Measurements from ENCODE around the gene PTK7. TPM values are rescaled to one million over a fixed set of nuclear protein-coding genes. Genes with fewer than 3 reads are reported as not detected.

Gene PTK7
- total and polyA plus RNA-seq, 5 donors = 4.1 to 9.4 (median 8.2) TPM

- Histone ChIP-seq H3K27me3 (ENCODE audit: control insufficient read depth, insufficient read depth) (no peaks in the 10 kb centered on the region), H3K4me3 (ENCODE audit: low read length) (no peak overlapping the region), H3K4me1 (ENCODE audit: control insufficient read depth, insufficient read depth, low read length) (peaks cover 6% of the 10 kb centered on the region), H3K9me3 (ENCODE audit: control insufficient read depth, low read length) (no peaks in the 10 kb centered on the region), H3K27ac (ENCODE audit: low read length) (peak overlapping the region; percentile 39)
- DNase-seq (peak; percentile 86 to 87 (median 87)), ATAC-seq (peak; percentile 70 to 76)
- intact Hi-C loops (cut with DNase I) = no loop called here
- WGBS = 41% methylated on average over 9 of the region's 9 CpGs
These were observed 45.1 kb downstream of the PTK7 start for GRCh38 chr6:43120944-43121913.

GRCh38 chr6:43122146-43122545 is 46.0 kb downstream of the PTK7 start:
- H3K4me3 ChIP-seq (ENCODE audit: low read length) = no peak overlapping the region
- DNase-seq = no peak
- WGBS = 82% methylated on average over 2 of the region's 2 CpGs
- ATAC-seq = no peak
- intact Hi-C loops (cut with DNase I) = no loop called here
- no peak overlapping the region for H3K27ac ChIP-seq (ENCODE audit: low read length)
- no peaks in the 10 kb centered on the region for H3K27me3 ChIP-seq (ENCODE audit: control insufficient read depth, insufficient read depth)
- H3K4me1 ChIP-seq (ENCODE audit: control insufficient read depth, insufficient read depth, low read length) = peaks cover 6% of the 10 kb centered on the region
- no peaks in the 10 kb centered on the region for H3K9me3 ChIP-seq (ENCODE audit: control insufficient read depth, low read length)

- intact Hi-C loops (cut with DNase I) = no loop called here
- Histone ChIP-seq H3K4me1 (ENCODE audit: control insufficient read depth, insufficient read depth, low read length) (peaks cover 6% of the 10 kb centered on the region), H3K9me3 (ENCODE audit: control insufficient read depth, low read length) (no peaks in the 10 kb centered on the region), H3K27me3 (ENCODE audit: control insufficient read depth, insufficient read depth) (no peaks in the 10 kb centered on the region), H3K27ac (ENCODE audit: low read length) (no peak overlapping the region), H3K4me3 (ENCODE audit: low read length) (no peak overlapping the region)
- DNase-seq (peak in 2 of 3 donors; percentile 64 to 67), ATAC-seq (no peak)
- 57% methylated on average over 25 of the region's 25 CpGs for WGBS
These were observed 47.6 kb downstream of the PTK7 start for GRCh38 chr6:43123461-43124314.

GRCh38 chr6:43124481-43124880 is 48.4 kb downstream of the PTK7 start:
- Histone ChIP-seq H3K9me3 (ENCODE audit: control insufficient read depth, low read length) (no peaks in the 10 kb centered on the region), H3K4me3 (ENCODE audit: low read length) (no peak overlapping the region), H3K27me3 (ENCODE audit: control insufficient read depth, insufficient read depth) (no peaks in the 10 kb centered on the region), H3K27ac (ENCODE audit: low read length) (no peak overlapping the region), H3K4me1 (ENCODE audit: control insufficient read depth, insufficient read depth, low read length) (peaks cover 3% of the 10 kb centered on the region)
- ATAC-seq = no peak
- DNase-seq = no peak
- 82% methylated on average over 6 of the region's 6 CpGs for WGBS
- intact Hi-C loops (cut with DNase I) = no loop called here

GRCh38 chr6:43125119-43125518 is 49.0 kb downstream of the PTK7 start:
- ATAC-seq (no peak), DNase-seq (no peak)
- no peaks in the 10 kb centered on the region for H3K9me3 ChIP-seq (ENCODE audit: control insufficient read depth, low read length)
- no peak overlapping the region for H3K27ac ChIP-seq (ENCODE audit: low read length)
- H3K4me3 ChIP-seq (ENCODE audit: low read length) = no peak overlapping the region
- WGBS = 69% methylated on average over 6 of the region's 6 CpGs
- intact Hi-C loops (cut with DNase I) = loop anchor here in 2 of 4 donors (5.0 kb wide), 2 partner anchors 48 to 223 kb away; partner anchors contain the start of gene PTK7 (in 1 of the 2)
- no peaks in the 10 kb centered on the region for H3K27me3 ChIP-seq (ENCODE audit: control insufficient read depth, insufficient read depth)
- peaks cover 2% of the 10 kb centered on the region for H3K4me1 ChIP-seq (ENCODE audit: control insufficient read depth, insufficient read depth, low read length)

GRCh38 chr6:43125555-43125954 is 49.4 kb downstream of the PTK7 start:
- Histone ChIP-seq H3K4me1 (ENCODE audit: control insufficient read depth, insufficient read depth, low read length) (peaks cover 2% of the 10 kb centered on the region), H3K27ac (ENCODE audit: low read length) (no peak overlapping the region), H3K4me3 (ENCODE audit: low read length) (no peak overlapping the region), H3K27me3 (ENCODE audit: control insufficient read depth, insufficient read depth) (no peaks in the 10 kb centered on the region), H3K9me3 (ENCODE audit: control insufficient read depth, low read length) (no peaks in the 10 kb centered on the region)
- 96% methylated on average over 1 of the region's 1 CpG for WGBS
- ATAC-seq (no peak), DNase-seq (no peak)
- intact Hi-C loops (cut with DNase I) = loop anchor here in 2 of 4 donors (5.0 kb wide), 2 partner anchors 48 to 223 kb away; partner anchors contain the start of gene PTK7 (in 1 of the 2)

DNA sequence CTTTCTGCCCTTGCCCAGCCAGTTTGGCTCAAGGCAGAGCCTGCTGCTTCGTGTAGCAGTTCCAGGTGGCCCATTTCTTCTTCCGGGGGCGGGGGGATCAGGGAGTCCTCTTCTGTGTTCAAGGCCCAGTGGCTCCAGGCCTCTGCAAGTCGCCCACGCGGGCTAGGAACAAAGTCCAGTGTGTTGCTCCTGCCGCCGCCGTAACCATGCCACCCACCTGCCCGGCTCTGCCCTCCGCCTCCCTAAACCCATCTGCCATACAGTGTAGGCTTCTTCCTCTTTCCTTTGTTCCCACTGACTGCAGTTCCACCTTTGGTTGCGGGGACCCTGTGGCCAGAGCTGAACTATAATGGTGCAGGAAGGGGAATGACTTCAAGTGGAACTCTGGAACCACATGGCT is 51.1 kb downstream of the PTK7 start:
- ATAC-seq (no peak), DNase-seq (no peak)
- 94% methylated on average over 12 of the region's 12 CpGs for WGBS
- no peak overlapping the region for H3K27ac ChIP-seq (ENCODE audit: low read length)
- H3K27me3 ChIP-seq (ENCODE audit: control insufficient read depth, insufficient read depth) = no peaks in the 10 kb centered on the region
- intact Hi-C loops (cut with DNase I) = loop anchor here in 2 of 4 donors (5.0 kb wide), 2 partner anchors 50 to 225 kb away; partner anchors contain the start of gene PTK7 (in 1 of the 2)
- no peak overlapping the region for H3K4me3 ChIP-seq (ENCODE audit: low read length)
- no peaks in the 10 kb centered on the region for H3K9me3 ChIP-seq (ENCODE audit: control insufficient read depth, low read length)
- H3K4me1 ChIP-seq (ENCODE audit: control insufficient read depth, insufficient read depth, low read length) = no peaks in the 10 kb centered on the region

- H3K9me3 ChIP-seq (ENCODE audit: control insufficient read depth, low read length) = no peaks in the 10 kb centered on the region
- H3K27ac ChIP-seq (ENCODE audit: low read length) = no peak overlapping the region
- no peaks in the 10 kb centered on the region for H3K4me1 ChIP-seq (ENCODE audit: control insufficient read depth, insufficient read depth, low read length)
- peak in 1 of 2 donors; percentile 10 for ATAC-seq
- WGBS = 23% methylated on average over 11 of the region's 11 CpGs
- no peak overlapping the region for H3K4me3 ChIP-seq (ENCODE audit: low read length)
- intact Hi-C loops (cut with DNase I) = loop anchor here in 2 of 4 donors (5.0 kb wide), 2 partner anchors 51 to 226 kb away; partner anchors contain the start of gene PTK7 (in 1 of the 2)
- no peaks in the 10 kb centered on the region for H3K27me3 ChIP-seq (ENCODE audit: control insufficient read depth, insufficient read depth)
- no peak for DNase-seq
These were observed 51.8 kb downstream of the PTK7 start for GRCh38 chr6:43127877-43128276.

DNA sequence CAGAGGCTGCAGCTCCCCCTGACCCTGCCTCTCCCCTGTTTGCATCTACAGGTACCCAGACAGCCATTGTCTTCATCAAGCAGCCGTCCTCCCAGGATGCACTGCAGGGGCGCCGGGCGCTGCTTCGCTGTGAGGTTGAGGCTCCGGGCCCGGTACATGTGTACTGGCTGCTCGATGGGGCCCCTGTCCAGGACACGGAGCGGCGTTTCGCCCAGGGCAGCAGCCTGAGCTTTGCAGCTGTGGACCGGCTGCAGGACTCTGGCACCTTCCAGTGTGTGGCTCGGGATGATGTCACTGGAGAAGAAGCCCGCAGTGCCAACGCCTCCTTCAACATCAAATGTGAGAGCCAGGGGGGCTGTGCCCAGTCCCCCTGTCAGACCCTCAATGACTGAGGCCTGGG is 52.8 kb downstream of the PTK7 start:
- DNase-seq (peak in 2 of 3 donors; percentile 55 to 72), ATAC-seq (peak in 1 of 2 donors; percentile 39)
- Histone ChIP-seq H3K27ac (ENCODE audit: low read length) (no peak overlapping the region), H3K9me3 (ENCODE audit: control insufficient read depth, low read length) (no peaks in the 10 kb centered on the region), H3K4me1 (ENCODE audit: control insufficient read depth, insufficient read depth, low read length) (no peaks in the 10 kb centered on the region), H3K4me3 (ENCODE audit: low read length) (no peak overlapping the region), H3K27me3 (ENCODE audit: control insufficient read depth, insufficient read depth) (no peaks in the 10 kb centered on the region)
- 80% methylated on average over 16 of the region's 16 CpGs for WGBS
- intact Hi-C loops (cut with DNase I) = loop anchor here in 2 of 4 donors (5.0 kb wide), 2 partner anchors 52 to 227 kb away; partner anchors contain the start of gene PTK7 (in 1 of the 2)

DNA sequence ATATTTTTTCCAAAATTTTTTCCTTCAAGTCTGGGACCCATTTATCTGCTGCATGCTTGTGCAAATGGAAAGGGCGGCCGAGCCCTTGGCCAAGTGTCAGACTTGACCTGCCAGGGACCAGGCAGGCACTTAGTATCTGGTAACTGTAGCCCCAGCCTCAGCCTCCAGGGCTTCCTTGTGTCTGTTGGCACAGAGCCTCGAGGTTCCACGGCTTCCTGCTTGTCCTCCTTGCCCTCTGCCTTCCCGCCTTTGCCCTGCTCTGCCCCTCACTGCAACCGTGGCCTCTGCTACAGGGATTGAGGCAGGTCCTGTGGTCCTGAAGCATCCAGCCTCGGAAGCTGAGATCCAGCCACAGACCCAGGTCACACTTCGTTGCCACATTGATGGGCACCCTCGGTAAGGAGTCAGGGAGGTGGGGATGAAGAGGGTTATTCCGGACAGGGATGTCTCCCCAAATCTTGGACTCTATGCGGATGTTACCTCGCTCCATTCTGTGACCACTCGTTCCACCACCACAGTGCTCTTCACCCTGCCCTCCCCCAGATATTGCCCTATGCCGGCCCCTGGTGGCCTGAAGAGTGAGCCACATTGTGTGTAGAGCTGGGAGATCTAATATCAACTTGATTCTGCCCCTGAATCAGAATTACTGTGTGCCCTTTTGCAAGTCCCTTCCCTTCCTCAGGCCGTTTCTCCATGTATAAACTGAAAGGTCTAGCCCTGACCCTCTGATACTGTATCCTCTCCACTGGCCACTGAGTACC is 53.5 kb downstream of the PTK7 start:
- intact Hi-C loops (cut with DNase I) = loop anchor here in 3 of 4 donors (5.0 to 10.0 kb wide), 3 partner anchors 52 to 227 kb away; partner anchors contain the start of gene PTK7 (in 2 of the 3)
- no peaks in the 10 kb centered on the region for H3K27me3 ChIP-seq (ENCODE audit: control insufficient read depth, insufficient read depth)
- ATAC-seq = peak; percentile 72 to 85
- peak; percentile 41 to 78 (median 70) for DNase-seq
- 45% methylated on average over 15 of the region's 15 CpGs for WGBS
- no peaks in the 10 kb centered on the region for H3K4me1 ChIP-seq (ENCODE audit: control insufficient read depth, insufficient read depth, low read length)
- no peak overlapping the region for H3K27ac ChIP-seq (ENCODE audit: low read length)
- H3K4me3 ChIP-seq (ENCODE audit: low read length) = no peak overlapping the region
- no peaks in the 10 kb centered on the region for H3K9me3 ChIP-seq (ENCODE audit: control insufficient read depth, low read length)
